Upper lobe of left lung (tissue), 6 donors: ENCODE data around the gene MCUB. TPM values are rescaled to one million over a fixed set of nuclear protein-coding genes. Genes with fewer than 3 reads are reported as not detected.

Source experiments
- small RNA-seq, 4 donors: library from RNA; depleted of rRNA; stranded (forward); fragments of <200 nt; gene quantifications; one replicate each; pipeline ENCODE3, GENCODE V24; 2016
- total RNA-seq, 6 donors: library from RNA; depleted of rRNA in 4 of 6; stranded (reverse); fragments of >200 nt in 4 of 6; gene quantifications; one replicate each; pipeline versions ENCODE4 v1.1.0 to v1.2.1, GENCODE V29; 2016 to 2021
- donor health status: DM: no; HTN: no; CAD: no; lungs with moderate emphysema.
- donor health status: DM: no; HTN: yes; CAD: no; lungs with severe emphysema.

Gene MCUB
- total RNA-seq, 6 donors from 2014 or later: 8.8 to 37.9 (median 19.4) TPM

Small RNA genes within 50 kb of the gene (small RNA-seq; reads per million reads assigned to genes)
- 0 reads per million in 4 donors for gene HIGD1AP14

Other genes starting within 250 kb of the MCUB start
- 10 to 100 TPM; 17.4 to 38.8 (median 29.2) TPM for gene SEC24B, start 126.4 kb upstream of the MCUB start, total RNA-seq
- gene CASP6, start 143.2 kb downstream of the MCUB start, total RNA-seq: 10 to 100 TPM; 12.1 to 29.5 (median 15.5) TPM
- 10 to 100 TPM in 5 of 6 donors, 1 to 10 TPM in 1; 8.4 to 34.2 (median 24.1) TPM for gene PLA2G12A, start 169.8 kb downstream of the MCUB start, total RNA-seq
- gene CFI, start 241.8 kb downstream of the MCUB start, total RNA-seq: 100 to 1,000 TPM in 1 of 6 donors, 10 to 100 TPM in 5; 20.2 to 122 (median 53.3) TPM